22Rv1 (cell line): ENCODE data around the gene ZFTA.

ENCODE experiments used
- ZFX ChIP-seq: fragments of 450-650 bp; IDR thresholded peaks from 2 replicates; pipeline ENCODE4 v1.6.1; 2017; ENCODE audit warnings: antibody characterized with exemption, borderline replicate concordance
- TF ChIP-seq, protein P1 (sequence below): fragments of 450-650 bp; IDR thresholded peaks from 2 replicates; pipeline ENCODE4 v1.5.1; 2017; ENCODE audit warnings: mild to moderate bottlenecking

DNA sequence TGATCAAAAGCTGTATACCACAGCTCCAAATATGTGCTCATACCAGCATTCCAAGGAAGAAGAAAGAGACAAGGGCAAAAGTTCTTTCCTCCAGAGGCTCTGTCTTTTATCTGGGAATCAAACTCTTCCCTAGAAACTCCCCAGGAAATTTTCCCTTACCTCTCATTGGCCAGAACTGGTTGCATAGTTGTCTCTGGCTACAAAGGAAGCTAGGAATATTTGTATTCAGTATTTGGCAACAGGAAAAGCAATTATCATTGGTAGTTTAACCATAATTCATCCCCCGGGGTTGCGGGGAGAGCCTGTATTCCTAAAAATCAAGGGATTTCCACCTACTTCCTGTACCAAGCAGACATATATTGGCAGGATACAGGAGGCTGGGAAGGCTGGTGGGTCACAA is 10.5 kb upstream of the ZFTA start:
- TF ChIP-seq, protein P1, sequence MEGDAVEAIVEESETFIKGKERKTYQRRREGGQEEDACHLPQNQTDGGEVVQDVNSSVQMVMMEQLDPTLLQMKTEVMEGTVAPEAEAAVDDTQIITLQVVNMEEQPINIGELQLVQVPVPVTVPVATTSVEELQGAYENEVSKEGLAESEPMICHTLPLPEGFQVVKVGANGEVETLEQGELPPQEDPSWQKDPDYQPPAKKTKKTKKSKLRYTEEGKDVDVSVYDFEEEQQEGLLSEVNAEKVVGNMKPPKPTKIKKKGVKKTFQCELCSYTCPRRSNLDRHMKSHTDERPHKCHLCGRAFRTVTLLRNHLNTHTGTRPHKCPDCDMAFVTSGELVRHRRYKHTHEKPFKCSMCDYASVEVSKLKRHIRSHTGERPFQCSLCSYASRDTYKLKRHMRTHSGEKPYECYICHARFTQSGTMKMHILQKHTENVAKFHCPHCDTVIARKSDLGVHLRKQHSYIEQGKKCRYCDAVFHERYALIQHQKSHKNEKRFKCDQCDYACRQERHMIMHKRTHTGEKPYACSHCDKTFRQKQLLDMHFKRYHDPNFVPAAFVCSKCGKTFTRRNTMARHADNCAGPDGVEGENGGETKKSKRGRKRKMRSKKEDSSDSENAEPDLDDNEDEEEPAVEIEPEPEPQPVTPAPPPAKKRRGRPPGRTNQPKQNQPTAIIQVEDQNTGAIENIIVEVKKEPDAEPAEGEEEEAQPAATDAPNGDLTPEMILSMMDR: no peak
- no peak for TF ChIP-seq ZFX
